GM23338 (cell line): Measurements from ENCODE around the gene ZNF532.

Source experiments
- CTCF ChIP-seq, 2 experiments: fragments of 200-600 bp in 1 of 2; sonication (generic) in 1 of 2; conservative IDR thresholded peaks; 2 replicates each; pipeline versions ENCODE4 v1.5.1 to v1.6.1; 2016 to 2017; ENCODE audit warnings: antibody characterized with exemption in 2 of 2, low read depth in 2 of 2, mild to moderate bottlenecking in 2 of 2, moderate library complexity in 1 of 2
- ETS1 ChIP-seq: IDR thresholded peaks from 2 replicates; pipeline ENCODE4 v1.6.1; 2016; ENCODE audit warnings: antibody characterized with exemption
- EZH2 ChIP-seq: fragments of 200-600 bp; sonication (generic); IDR thresholded peaks from one replicate; pipeline ENCODE4 v1.8.0; 2017; ENCODE audit warnings: antibody characterized with exemption, mild to moderate bottlenecking, low read depth; ENCODE audit not compliant: unreplicated experiment
- JUNB ChIP-seq: IDR thresholded peaks from one replicate; pipeline ENCODE4 v1.6.1; 2016; ENCODE audit warnings: antibody characterized with exemption; ENCODE audit not compliant: unreplicated experiment
- POLR2AphosphoS5 ChIP-seq: IDR thresholded peaks from 2 replicates; pipeline ENCODE4 v1.6.1; 2016; ENCODE audit warnings: antibody characterized with exemption, low read depth

- no peak for TF ChIP-seq POLR2AphosphoS5
- TF ChIP-seq CTCF (conservative IDR thresholded peaks at IDR 0.05; ENCODE audit: low read depth in 2 of 2): no peak
- TF ChIP-seq JUNB: no peak
- TF ChIP-seq ETS1: 0 out of 2 replicates have a peak, but pooled peaks have one; percentile 27
- no peak for TF ChIP-seq EZH2
Measured at GRCh38 chr18:58861861-58862301, 2.8 kb upstream of the ZNF532 start.
